BJ (cell line): ENCODE data around the gene OR4D9. TPM values are rescaled to one million over a fixed set of nuclear protein-coding genes. Genes with fewer than 3 reads are reported as not detected.
"Not testable (repeated sequence)": the region's sequence is repeated elsewhere in the genome, so short reads cannot be mapped to it uniquely, and the experiment has no call there.

ENCODE experiments used
- CTCF ChIA-PET: fragments of 350-600 bp; formaldehyde crosslinking; extraction: SDS; loops from one replicate; lab custom pipeline; 2021; ENCODE audit warnings: antibody characterized with exemption, inconsistent platforms; lab: Yijun Ruan, JAX
- POLR2A ChIA-PET: fragments of 300-600 bp; sonication (Branson Sonifier 250); formaldehyde crosslinking; extraction: SDS; loops from one replicate; lab custom pipeline; 2021; ENCODE audit warnings: antibody characterized with exemption; lab: Charles Lee
- DNase-seq: peaks from one replicate; pipeline ENCODE4 v3.0.0-alpha.2; 2011; ENCODE audit warnings: low read depth
- H3K27me3 ChIP-seq: 2 replicates; pipeline ENCODE4 v1.6.0; 2011; ENCODE audit warnings: low read length; ENCODE audit not compliant: control insufficient read depth, insufficient read depth
- H3K36me3 ChIP-seq: 2 replicates; pipeline ENCODE4 v1.5.1; 2011; ENCODE audit warnings: low read length; ENCODE audit not compliant: control insufficient read depth, insufficient read depth
- H3K4me3 ChIP-seq: 2 replicates; pipeline ENCODE4 v1.5.1; 2011; ENCODE audit warnings: low read depth, mild to moderate bottlenecking, control low read depth, low read length
- polyA plus RNA-seq: library from polyadenylated mRNA; depleted of rRNA; stranded (reverse); fragments of >200 nt; gene quantifications from 2 replicates; pipeline ENCODE4 v1.2.3, GENCODE V29; 2011
- TF ChIP-seq, protein P1 (sequence below): IDR thresholded peaks from 2 replicates; pipeline ENCODE4 v1.5.1; 2011; ENCODE audit warnings: low read depth, mild to moderate bottlenecking, control low read depth, inconsistent platforms, low read length, moderate library complexity; ENCODE audit not compliant: insufficient read depth

The OR4D9 gene
- polyA plus RNA-seq, 1 experiment = not detected

- TF ChIP-seq, protein P1, sequence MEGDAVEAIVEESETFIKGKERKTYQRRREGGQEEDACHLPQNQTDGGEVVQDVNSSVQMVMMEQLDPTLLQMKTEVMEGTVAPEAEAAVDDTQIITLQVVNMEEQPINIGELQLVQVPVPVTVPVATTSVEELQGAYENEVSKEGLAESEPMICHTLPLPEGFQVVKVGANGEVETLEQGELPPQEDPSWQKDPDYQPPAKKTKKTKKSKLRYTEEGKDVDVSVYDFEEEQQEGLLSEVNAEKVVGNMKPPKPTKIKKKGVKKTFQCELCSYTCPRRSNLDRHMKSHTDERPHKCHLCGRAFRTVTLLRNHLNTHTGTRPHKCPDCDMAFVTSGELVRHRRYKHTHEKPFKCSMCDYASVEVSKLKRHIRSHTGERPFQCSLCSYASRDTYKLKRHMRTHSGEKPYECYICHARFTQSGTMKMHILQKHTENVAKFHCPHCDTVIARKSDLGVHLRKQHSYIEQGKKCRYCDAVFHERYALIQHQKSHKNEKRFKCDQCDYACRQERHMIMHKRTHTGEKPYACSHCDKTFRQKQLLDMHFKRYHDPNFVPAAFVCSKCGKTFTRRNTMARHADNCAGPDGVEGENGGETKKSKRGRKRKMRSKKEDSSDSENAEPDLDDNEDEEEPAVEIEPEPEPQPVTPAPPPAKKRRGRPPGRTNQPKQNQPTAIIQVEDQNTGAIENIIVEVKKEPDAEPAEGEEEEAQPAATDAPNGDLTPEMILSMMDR = no peak
- Histone ChIP-seq H3K4me3 (no peak overlapping the region), H3K27me3 (0 out of 2 replicates have a peak, but pooled peaks cover under 1% of the 10 kb centered on the region), H3K36me3 (no peaks in the 10 kb centered on the region)
- POLR2A ChIA-PET = no interaction called here
- CTCF ChIA-PET = no interaction called here
- no peak for DNase-seq
These were observed 12.2 kb downstream of the OR4D9 start for GRCh38 chr11:59523541-59523940.

- DNase-seq = no peak
- CTCF ChIA-PET = interaction anchor here (1.7 to 2.0 kb wide), 2 partner anchors 9 to 16 kb away, joined by 3 to 13 read pairs; no protein-coding TSS in a partner anchor
- TF ChIP-seq, protein P1 = no peak
- no peaks in the 10 kb centered on the region for H3K36me3 ChIP-seq
- peaks cover 4% of the 10 kb centered on the region; the same call in 1 of the 2 replicates for H3K27me3 ChIP-seq
- POLR2A ChIA-PET = interaction anchor here (0.6 kb wide), 1 partner anchor 13 kb away, joined by 3 read pairs; no protein-coding TSS in a partner anchor
- no peak overlapping the region for H3K4me3 ChIP-seq
These were observed 17.4 kb downstream of the OR4D9 start for GRCh38 chr11:59528711-59529110.

DNA sequence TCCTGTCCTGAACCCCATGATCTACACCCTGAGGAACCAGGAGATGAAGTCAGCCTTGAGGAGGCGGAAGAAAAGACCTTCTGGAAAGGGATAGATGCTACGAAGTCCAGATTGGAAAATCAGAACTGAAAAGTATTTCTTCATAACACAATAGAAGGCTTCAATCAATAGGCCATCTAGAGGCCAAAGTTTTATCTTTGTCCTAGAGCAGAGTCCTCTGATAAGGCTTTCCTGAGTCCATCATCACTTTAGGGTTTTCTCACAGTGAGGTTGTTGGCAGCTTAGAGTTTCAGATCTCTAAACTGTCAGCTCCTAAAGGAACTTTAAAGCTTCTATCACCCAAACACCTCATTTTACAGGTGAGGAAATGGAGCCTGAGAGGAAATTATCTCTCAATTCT is 21.3 kb downstream of the OR4D9 start:
- CTCF ChIA-PET = no interaction called here
- DNase-seq = no peak
- Histone ChIP-seq H3K36me3 (no peaks in the 10 kb centered on the region), H3K27me3 (peaks cover 4% of the 10 kb centered on the region; the same call in 1 of the 2 replicates), H3K4me3 (no peak overlapping the region)
- POLR2A ChIA-PET = no interaction called here
- TF ChIP-seq, protein P1 = no peak

DNA sequence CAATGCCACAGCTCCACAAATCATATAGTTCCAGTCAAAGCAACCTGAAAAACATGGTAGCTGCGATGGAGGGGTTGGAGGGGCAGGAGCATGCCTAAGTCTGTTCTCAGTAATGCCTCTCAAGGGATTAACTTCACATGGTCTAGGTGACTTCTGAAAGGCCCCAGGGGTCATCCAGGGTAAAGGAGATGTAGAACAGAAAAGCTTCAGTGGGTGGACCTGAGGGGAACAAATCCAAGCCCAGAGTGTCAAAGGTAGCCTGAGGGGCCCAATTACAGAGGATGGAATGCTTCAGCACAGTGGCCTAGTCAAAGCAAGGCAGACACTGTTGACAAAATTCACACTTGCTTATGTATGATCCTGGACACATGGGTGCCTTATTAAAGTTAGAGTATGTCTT is 23.3 kb downstream of the OR4D9 start:
- Histone ChIP-seq H3K4me3 (no peak overlapping the region), H3K36me3 (no peaks in the 10 kb centered on the region; the same call in 1 of the 2 replicates), H3K27me3 (peaks cover 1% of the 10 kb centered on the region; the same call in 1 of the 2 replicates)
- DNase-seq = no peak
- CTCF ChIA-PET = interaction anchor here (1.5 kb wide), 1 partner anchor 12 kb away, joined by 4 read pairs; no protein-coding TSS in a partner anchor
- POLR2A ChIA-PET = no interaction called here
- TF ChIP-seq, protein P1 = no peak

GRCh38 chr11:59542142-59542810 is 30.9 kb downstream of the OR4D9 start:
- H3K27me3 ChIP-seq = no peaks in the 10 kb centered on the region
- H3K4me3 ChIP-seq = no peak overlapping the region
- POLR2A ChIA-PET = no interaction called here
- H3K36me3 ChIP-seq = no peaks in the 10 kb centered on the region; the same call in 1 of the 2 replicates
- TF ChIP-seq, protein P1 = no peak
- no peak for DNase-seq
- CTCF ChIA-PET = interaction anchor here (1.2 to 1.5 kb wide), 2 partner anchors 138 to 139 kb away, joined by 3 to 4 read pairs; no protein-coding TSS in a partner anchor

DNA sequence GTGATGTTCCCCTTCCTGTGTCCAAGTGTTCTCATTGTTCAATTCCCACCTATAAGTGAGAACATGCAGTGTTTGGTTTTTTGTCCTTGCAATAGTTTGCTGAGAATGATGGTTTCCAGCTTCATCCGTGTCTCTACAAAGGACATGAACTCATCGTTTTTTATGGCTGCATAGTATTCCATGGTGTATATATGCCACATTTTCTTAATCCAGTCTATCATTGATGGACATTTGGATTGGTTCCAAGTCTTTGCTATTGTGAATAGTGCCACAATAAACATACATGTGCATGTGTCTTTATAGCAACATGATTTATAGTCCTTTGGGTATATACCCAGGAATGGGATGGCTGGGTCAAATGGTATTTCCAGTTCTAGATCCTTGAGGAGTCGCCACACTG is 32.4 kb downstream of the OR4D9 start:
- CTCF ChIA-PET = not testable (repeated sequence)

More for the DNA sequence above, 32.4 kb downstream of the OR4D9 start:
- POLR2A ChIA-PET, H3K4me3 ChIP-seq, H3K27me3 ChIP-seq, DNase-seq, H3K36me3 ChIP-seq: not testable (repeated sequence)
